ENCODE data around the gene PAQR5.
"Not testable (repeated sequence)": the region's sequence is repeated elsewhere in the genome, so short reads cannot be mapped to it uniquely, and the experiment has no call there.

Gene PAQR5

GRCh38 chr15:69293741-69294615 is 4.7 kb upstream of the PAQR5 start:
- DNase-seq (ENCODE audit: low read depth) = no peak

- no peak for DNase-seq (ENCODE audit: low read depth)
Measured at GRCh38 chr15:69296606-69297005, 2.1 kb upstream of the PAQR5 start.

GRCh38 chr15:69297642-69298353 is 914 bp upstream of the PAQR5 start:
- DNase-seq (ENCODE audit: low read depth) = no peak

- DNase-seq (ENCODE audit: low read depth) = no peak
Measured at GRCh38 chr15:69298354-69298696, 387 bp upstream of the PAQR5 start.

- DNase-seq (ENCODE audit: low read depth) = no peak
Measured at GRCh38 chr15:69299451-69299886, 757 bp downstream of the PAQR5 start.

GRCh38 chr15:69299943-69300588 is 1.4 kb downstream of the PAQR5 start:
- no peak for DNase-seq (ENCODE audit: low read depth)

GRCh38 chr15:69301101-69301500 is 2.4 kb downstream of the PAQR5 start:
- not testable (repeated sequence) for DNase-seq (ENCODE audit: low read depth)

GRCh38 chr15:69302087-69302486 is 3.4 kb downstream of the PAQR5 start:
- DNase-seq (ENCODE audit: low read depth) = not testable (repeated sequence)

- no peak for DNase-seq (ENCODE audit: low read depth)
Measured at GRCh38 chr15:69302929-69303328, 4.2 kb downstream of the PAQR5 start.

- no peak for DNase-seq (ENCODE audit: low read depth)
Measured at GRCh38 chr15:69303337-69304181, 4.8 kb downstream of the PAQR5 start.

GRCh38 chr15:69304182-69304545 is 5.5 kb downstream of the PAQR5 start:
- no peak for DNase-seq (ENCODE audit: low read depth)

- DNase-seq (ENCODE audit: low read depth) = no peak
Measured at GRCh38 chr15:69305204-69305931, 6.7 kb downstream of the PAQR5 start.

GRCh38 chr15:69305933-69306568 is 7.3 kb downstream of the PAQR5 start:
- DNase-seq (ENCODE audit: low read depth) = no peak

GRCh38 chr15:69307939-69308338 is 9.2 kb downstream of the PAQR5 start:
- DNase-seq (ENCODE audit: low read depth) = no peak

- DNase-seq (ENCODE audit: low read depth) = no peak
Measured at GRCh38 chr15:69308949-69309348, 10.2 kb downstream of the PAQR5 start.

- DNase-seq (ENCODE audit: low read depth) = no peak
Measured at GRCh38 chr15:69311319-69311721, 12.6 kb downstream of the PAQR5 start.

GRCh38 chr15:69313432-69314000 is 14.8 kb downstream of the PAQR5 start:
- no peak for DNase-seq (ENCODE audit: low read depth)

GRCh38 chr15:69314131-69314530 is 15.4 kb downstream of the PAQR5 start:
- no peak for DNase-seq (ENCODE audit: low read depth)

GRCh38 chr15:69314736-69315135 is 16.0 kb downstream of the PAQR5 start:
- no peak for DNase-seq (ENCODE audit: low read depth)

GRCh38 chr15:69315402-69316110 is 16.8 kb downstream of the PAQR5 start:
- no peak for DNase-seq (ENCODE audit: low read depth)

Data from T-helper 22 cell (primary cell).